ENCODE measurements around the gene DPYD.

DPYD gene

DNA sequence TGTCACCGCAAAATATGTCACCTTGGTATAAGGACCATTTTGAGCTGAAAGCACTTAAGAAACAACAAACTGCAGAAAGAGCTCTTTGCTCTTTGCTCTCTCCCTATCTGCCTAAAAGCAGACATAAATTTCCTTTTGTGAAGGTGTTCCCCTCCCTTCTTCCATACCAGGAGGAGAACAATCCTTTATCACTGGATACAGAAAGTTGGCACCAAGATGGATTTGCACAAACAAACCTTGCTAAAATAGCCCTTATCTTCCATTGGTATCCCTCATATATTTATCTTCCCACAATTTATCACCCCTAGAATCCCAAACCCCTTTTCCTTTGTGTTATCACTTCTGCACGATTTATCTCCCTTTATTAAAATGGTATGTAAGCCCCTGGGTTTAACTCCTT lies 51.4 kb downstream of the DPYD start:
- no peak overlapping the region for H3K27ac ChIP-seq
- no peak for TF ChIP-seq CTCF (IDR thresholded peaks at IDR 0.05)
- no peak for TF ChIP-seq ZFX (IDR thresholded peaks at IDR 0.05; ENCODE audit: borderline replicate concordance)

- no peak overlapping the region for H3K27ac ChIP-seq
- TF ChIP-seq CTCF (IDR thresholded peaks at IDR 0.05) (no peak), ZFX (IDR thresholded peaks at IDR 0.05; ENCODE audit: borderline replicate concordance) (no peak)
Measured at GRCh38 chr1:97867127-97867526, 53.7 kb downstream of the DPYD start.

DNA sequence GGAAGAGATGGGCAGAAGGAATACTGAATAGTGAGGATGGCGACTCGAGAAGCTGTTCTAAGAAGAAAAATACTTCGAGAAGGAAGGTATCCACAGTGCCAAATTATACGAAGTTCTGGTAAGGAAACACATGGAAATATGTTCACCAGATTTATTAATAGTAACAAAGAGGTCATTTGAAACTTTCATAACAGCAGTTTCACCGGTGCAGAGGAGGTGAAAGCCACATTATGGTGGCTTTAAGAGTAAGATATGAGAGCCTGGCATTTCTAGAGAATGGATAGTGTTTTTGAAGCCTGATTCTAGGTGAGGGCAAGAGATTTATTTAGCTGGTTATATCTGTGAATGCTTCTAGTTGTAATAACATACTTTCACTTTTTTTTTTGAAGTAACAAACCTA lies 56.2 kb downstream of the DPYD start:
- TF ChIP-seq ZFX (IDR thresholded peaks at IDR 0.05; ENCODE audit: borderline replicate concordance), result no peak
- no peak for TF ChIP-seq CTCF (IDR thresholded peaks at IDR 0.05)
- no peak overlapping the region for H3K27ac ChIP-seq

DNA sequence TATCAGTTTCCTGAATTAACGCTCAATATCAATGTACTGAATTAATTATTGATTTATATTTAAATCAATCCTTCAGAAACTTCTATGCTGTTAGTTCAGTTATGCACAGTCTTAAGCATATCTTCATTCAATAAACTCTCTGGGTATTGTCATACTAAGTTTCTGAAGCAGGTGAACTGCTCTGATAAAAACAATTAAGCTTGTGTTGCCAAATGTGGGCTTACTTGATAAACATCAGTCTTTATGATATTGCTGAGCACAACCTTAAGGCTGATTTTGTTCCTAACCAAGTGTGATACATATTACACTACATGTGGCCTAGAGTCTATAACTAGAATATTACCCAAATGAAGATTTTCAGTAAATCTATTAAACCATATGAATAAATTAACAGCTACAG lies 67.6 kb downstream of the DPYD start:
- H3K27ac ChIP-seq, result no peak overlapping the region
- TF ChIP-seq CTCF (IDR thresholded peaks at IDR 0.05) (no peak), ZFX (IDR thresholded peaks at IDR 0.05; ENCODE audit: borderline replicate concordance) (no peak)

DNA sequence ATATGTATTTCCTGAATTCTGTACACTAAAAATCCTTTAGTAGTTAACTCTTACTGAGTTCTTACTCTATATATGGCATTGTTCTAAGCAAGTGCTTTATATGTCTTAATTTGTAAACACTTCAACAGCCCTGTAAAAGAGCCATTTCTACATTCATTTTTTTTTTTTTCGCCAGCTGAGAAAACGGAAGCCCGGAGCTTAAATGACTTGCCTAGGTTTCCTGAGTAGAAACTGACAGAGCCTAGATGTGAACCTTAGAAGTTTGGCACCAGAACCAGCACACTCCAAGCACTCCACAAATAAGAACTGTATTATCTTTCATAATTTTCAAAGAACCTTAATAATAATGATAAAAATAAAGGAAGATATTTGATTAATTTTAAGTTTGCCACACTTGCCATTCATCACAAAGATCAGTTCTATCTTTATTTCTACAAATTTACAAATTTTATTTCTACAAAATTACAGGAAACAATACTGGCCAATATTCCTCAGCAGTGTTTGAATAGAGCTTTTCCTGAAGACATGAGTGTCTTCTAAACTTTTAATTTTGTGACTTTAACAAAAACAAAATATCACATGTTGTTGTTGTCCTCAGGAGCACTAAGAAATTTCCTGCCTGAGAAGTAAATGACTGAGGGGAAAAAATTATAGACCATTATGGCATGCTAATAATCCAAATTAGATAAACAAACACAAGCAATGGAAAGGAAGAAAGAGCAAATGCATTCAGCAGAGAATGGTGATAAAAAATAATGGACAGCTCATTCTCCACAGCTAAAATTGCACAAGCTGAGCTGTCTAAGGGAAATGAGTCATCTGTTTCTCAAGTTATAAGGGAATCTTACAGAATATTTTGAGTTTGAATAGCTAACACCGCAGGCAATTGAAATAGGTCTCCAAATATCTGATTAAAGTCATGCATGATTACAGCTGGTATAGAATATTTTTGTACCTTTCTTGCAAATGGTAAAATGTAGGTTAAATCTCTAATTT lies 71.2 kb downstream of the DPYD start:
- no peak for TF ChIP-seq CTCF (IDR thresholded peaks at IDR 0.05)
- no peak for TF ChIP-seq ZFX (IDR thresholded peaks at IDR 0.05; ENCODE audit: borderline replicate concordance)
- no peak overlapping the region for H3K27ac ChIP-seq

- H3K27ac ChIP-seq, result no peak overlapping the region
- no peak for TF ChIP-seq ZFX (IDR thresholded peaks at IDR 0.05; ENCODE audit: borderline replicate concordance)
- no peak for TF ChIP-seq CTCF (IDR thresholded peaks at IDR 0.05)
Measured at GRCh38 chr1:97845805-97846204, 75.0 kb downstream of the DPYD start.

DNA sequence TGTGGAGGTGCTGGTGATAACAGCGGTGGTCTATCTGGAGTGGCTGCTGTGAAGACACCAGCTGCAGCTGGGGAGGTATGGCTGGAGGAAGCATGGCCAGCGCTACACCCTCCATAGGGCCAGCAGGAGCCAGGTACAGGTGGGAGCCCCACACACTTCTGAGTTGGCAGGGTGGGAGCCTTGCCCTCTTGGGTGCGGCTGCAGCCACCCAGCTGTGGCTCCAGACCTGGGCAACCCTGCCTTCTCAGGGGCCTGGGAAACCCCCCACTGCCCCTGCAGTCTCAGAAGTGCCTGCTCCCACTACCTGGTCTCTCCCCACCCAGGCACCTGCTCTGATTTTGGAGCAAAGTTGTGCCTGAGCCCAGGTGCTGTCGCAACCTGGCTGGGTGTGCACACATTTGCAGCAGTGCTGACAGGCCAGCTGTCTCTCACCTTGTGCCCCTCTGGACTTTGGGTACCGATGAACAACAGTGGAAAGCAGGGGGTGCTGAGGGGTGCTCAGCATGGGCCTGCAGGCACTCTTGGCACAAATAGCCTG lies 76.2 kb downstream of the DPYD start:
- TF ChIP-seq ZFX (IDR thresholded peaks at IDR 0.05; ENCODE audit: borderline replicate concordance), result no peak
- TF ChIP-seq CTCF (IDR thresholded peaks at IDR 0.05), result no peak

More for the DNA sequence above, 76.2 kb downstream of the DPYD start:
- no peak overlapping the region for H3K27ac ChIP-seq
